ENCODE data around the gene NYAP2. TPM values are rescaled to one million over a fixed set of nuclear protein-coding genes. Genes with fewer than 3 reads are reported as not detected.

The NYAP2 gene
- total RNA-seq, 1 experiment from 2014 or later = not detected

GRCh38 chr2:225598426-225598825 lies 198.9 kb downstream of the NYAP2 start:
- no peak for DNase-seq (ENCODE audit: low spot score)
- no peak overlapping the region for H3K27ac Mint-ChIP-seq
- POLR2A ChIA-PET = no interaction called here
- CTCF ChIA-PET = no interaction called here
- TF ChIP-seq RORB (CRISPR knock-in tag; IDR thresholded peaks at IDR 0.05) = no peak
- H3K27me3 Mint-ChIP-seq (ENCODE audit: low read depth) = no peaks in the 10 kb centered on the region
- H3K4me1 Mint-ChIP-seq = no peaks in the 10 kb centered on the region
- no peak overlapping the region for H3K4me3 Mint-ChIP-seq
- no peak for ATAC-seq
- H3K36me3 Mint-ChIP-seq = peaks cover 5% of the 10 kb centered on the region
- H3K9me3 Mint-ChIP-seq = peaks cover 19% of the 10 kb centered on the region

- ChIA-PET POLR2A (no interaction called here), CTCF (no interaction called here)
- H3K27me3 Mint-ChIP-seq (ENCODE audit: low read depth) = no peaks in the 10 kb centered on the region
- DNase-seq (ENCODE audit: low spot score) (no peak), ATAC-seq (no peak)
- H3K9me3 Mint-ChIP-seq = peaks cover 19% of the 10 kb centered on the region
- no peak overlapping the region for H3K27ac Mint-ChIP-seq
- no peak for TF ChIP-seq OVOL2 (CRISPR knock-in tag; IDR thresholded peaks at IDR 0.05; ENCODE audit: borderline replicate concordance)
- TF ChIP-seq RELA (CRISPR knock-in tag; IDR thresholded peaks at IDR 0.05; ENCODE audit: borderline replicate concordance) = no peak
- no peak for TF ChIP-seq ZNF138 (CRISPR knock-in tag; conservative IDR thresholded peaks at IDR 0.05)
- TF ChIP-seq ZMAT4 (CRISPR knock-in tag; IDR thresholded peaks at IDR 0.05) = no peak
- no peak for TF ChIP-seq ARID4B (CRISPR knock-in tag; IDR thresholded peaks at IDR 0.05; ENCODE audit: borderline replicate concordance)
- TF ChIP-seq ZNF671 (CRISPR knock-in tag; IDR thresholded peaks at IDR 0.05) = no peak
- TF ChIP-seq E2F5 (CRISPR knock-in tag; IDR thresholded peaks at IDR 0.05) = no peak
- no peak for TF ChIP-seq IRF2 (CRISPR knock-in tag; IDR thresholded peaks at IDR 0.05; ENCODE audit: borderline replicate concordance, low read depth)
- no peak for TF ChIP-seq SP1 (CRISPR knock-in tag; conservative IDR thresholded peaks at IDR 0.05)
- TF ChIP-seq ATF2 (CRISPR knock-in tag; IDR thresholded peaks at IDR 0.05; ENCODE audit: borderline replicate concordance, low read depth) = no peak
- no peak for TF ChIP-seq PREB (CRISPR knock-in tag; IDR thresholded peaks at IDR 0.05; ENCODE audit: borderline replicate concordance)
- TF ChIP-seq NFATC4 (CRISPR knock-in tag; IDR thresholded peaks at IDR 0.05) = no peak
- H3K36me3 Mint-ChIP-seq = peaks cover 5% of the 10 kb centered on the region
- H3K4me3 Mint-ChIP-seq = no peak overlapping the region
- no peaks in the 10 kb centered on the region for H3K4me1 Mint-ChIP-seq
These were observed 199.4 kb downstream of the NYAP2 start for GRCh38 chr2:225598897-225599296.

GRCh38 chr2:225599856-225600255 lies 200.3 kb downstream of the NYAP2 start:
- DNase-seq (ENCODE audit: low spot score) (no peak), ATAC-seq (no peak)
- POLR2A ChIA-PET = no interaction called here
- no peaks in the 10 kb centered on the region for H3K4me1 Mint-ChIP-seq
- peaks cover 5% of the 10 kb centered on the region for H3K36me3 Mint-ChIP-seq
- H3K9me3 Mint-ChIP-seq = peaks cover 19% of the 10 kb centered on the region
- no peaks in the 10 kb centered on the region for H3K27me3 Mint-ChIP-seq (ENCODE audit: low read depth)
- CTCF ChIA-PET = no interaction called here
- H3K4me3 Mint-ChIP-seq = no peak overlapping the region
- TF ChIP-seq NFYB (CRISPR knock-in tag; conservative IDR thresholded peaks at IDR 0.05; ENCODE audit: low read depth) = no peak
- no peak overlapping the region for H3K27ac Mint-ChIP-seq

Measured in WTC11 (cell line).